Sigmoid colon (tissue), 7 donors: ENCODE results near the gene CNTNAP5. TPM values are rescaled to one million over a fixed set of nuclear protein-coding genes. Genes with fewer than 3 reads are reported as not detected.

Source experiments
- DNase-seq: peaks from one replicate; pipeline ENCODE4 v3.0.0-alpha.2; 2019
- H3K27ac ChIP-seq, 4 donors: fragments of 200-600 bp; sonication (generic); one replicate each; pipeline ENCODE4 v1.5.1; 2016 to 2019; ENCODE audit warnings: mild to moderate bottlenecking in 1 of 4
- H3K27me3 ChIP-seq, 3 donors: fragments of 200-600 bp; sonication (generic); one replicate each; pipeline ENCODE4 v1.5.1; 2019; ENCODE audit warnings: mild to moderate bottlenecking in 1 of 3
- H3K36me3 ChIP-seq, 4 donors: fragments of 200-600 bp; sonication (generic); one replicate each; pipeline ENCODE4 v1.5.1; 2016 to 2019
- H3K4me1 ChIP-seq, 4 donors: fragments of 200-600 bp; sonication (generic); one replicate each; pipeline ENCODE4 v1.5.1; 2017 to 2019
- H3K4me3 ChIP-seq, 4 donors: fragments of 200-600 bp; sonication (generic); one replicate each; pipeline ENCODE4 v1.5.1; 2017 to 2019; ENCODE audit warnings: mild to moderate bottlenecking in 2 of 4, moderate library complexity in 1 of 4
- H3K9me3 ChIP-seq, 4 donors: fragments of 200-600 bp in 3 of 4; sonication (generic) in 3 of 4; one replicate each; pipeline versions ENCODE4 v1.5.1 to v1.6.1; 2013 to 2019
- EP300 ChIP-seq, 4 donors: sonication (generic); formaldehyde crosslinking; IDR thresholded peaks; one replicate each; pipeline ENCODE4 v1.6.1; 2017; ENCODE audit warnings: antibody characterized with exemption in 4 of 4
- POLR2A ChIP-seq, 2 donors: fragments of 450-650 bp; IDR thresholded peaks; one replicate each; pipeline ENCODE4 v1.6.1; 2016; ENCODE audit warnings: antibody characterized with exemption in 2 of 2, mild to moderate bottlenecking in 2 of 2, moderate library complexity in 2 of 2
- POLR2AphosphoS5 ChIP-seq, 4 donors: sonication (generic); formaldehyde crosslinking; IDR thresholded peaks; one replicate each; pipeline ENCODE4 v1.6.1; 2017; ENCODE audit warnings: antibody characterized with exemption in 4 of 4
- WGBS, 2 donors: extraction: QIAGEN DNeasy Blood & Tissue Kit; methylation state at CpG; one replicate each; pipeline ENCODE4 v1.1.7; 2013; 5-methylcytosine and 5-hydroxymethylcytosine counted together
- intact Hi-C: fragments of 100-400 bp; cut with DNase I; formaldehyde crosslinking; loops from one replicate; pipeline ENCODE4 v1.15.1; 2023
- polyA plus RNA-seq, 3 donors: library from polyadenylated mRNA; stranded (reverse); fragments of 200-250 nt; gene quantifications; one replicate each; pipeline ENCODE4 v1.2.3, GENCODE V29; 2013
- total RNA-seq, 4 donors: library from RNA; depleted of rRNA; stranded (reverse); fragments of >200 nt; gene quantifications; one replicate each; pipeline ENCODE4 v1.1.0, GENCODE V29; 2016
- TF ChIP-seq, protein P1 (sequence below), 4 experiments: fragments of 450-650 bp in 3 of 4; fragments of 200-600 bp in 1 of 4; IDR thresholded peaks; one replicate each; pipeline ENCODE4 v1.5.1; 2016 to 2019; ENCODE audit warnings: antibody characterized with exemption in 4 of 4, mild to moderate bottlenecking in 3 of 4, moderate library complexity in 2 of 4
- donor health status: healthy with polysubstance abuse.
- donor health status: Bipolar disorder and iron deficiency.
- donor health status: healthy.

Gene CNTNAP5
- total and polyA plus RNA-seq, 7 donors = 0.74 to 4.5 (median 1.5) TPM; not detected in 2

DNA sequence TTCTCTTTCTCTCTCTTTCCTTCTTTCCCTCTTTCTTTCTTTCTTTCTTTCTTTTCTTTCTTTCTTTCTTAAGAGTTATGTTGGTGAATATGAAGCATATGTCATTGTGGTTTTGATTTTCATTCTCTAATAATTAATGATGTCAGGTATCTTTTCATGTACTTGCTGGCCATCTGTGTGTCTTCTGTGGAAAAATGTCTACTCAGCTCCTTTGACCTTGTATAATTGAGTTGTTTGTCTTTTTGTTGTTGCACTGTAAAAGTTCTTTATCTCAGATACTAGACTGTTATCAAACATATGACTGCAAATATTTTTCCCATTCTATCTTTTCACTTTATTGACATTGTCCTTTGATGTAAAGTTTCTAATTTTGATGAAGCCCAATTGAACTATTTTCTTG is 645.1 kb downstream of the CNTNAP5 start:
- intact Hi-C loops = no loop called here
- no peaks in the 10 kb centered on the region for H3K36me3 ChIP-seq
- peaks cover 0 to under 1% (median 0%) of the 10 kb centered on the region in 4 donors for H3K9me3 ChIP-seq
- no peaks in the 10 kb centered on the region for H3K4me1 ChIP-seq
- no peak overlapping the region for H3K4me3 ChIP-seq
- no peaks in the 10 kb centered on the region for H3K27me3 ChIP-seq
- TF ChIP-seq, protein P1, sequence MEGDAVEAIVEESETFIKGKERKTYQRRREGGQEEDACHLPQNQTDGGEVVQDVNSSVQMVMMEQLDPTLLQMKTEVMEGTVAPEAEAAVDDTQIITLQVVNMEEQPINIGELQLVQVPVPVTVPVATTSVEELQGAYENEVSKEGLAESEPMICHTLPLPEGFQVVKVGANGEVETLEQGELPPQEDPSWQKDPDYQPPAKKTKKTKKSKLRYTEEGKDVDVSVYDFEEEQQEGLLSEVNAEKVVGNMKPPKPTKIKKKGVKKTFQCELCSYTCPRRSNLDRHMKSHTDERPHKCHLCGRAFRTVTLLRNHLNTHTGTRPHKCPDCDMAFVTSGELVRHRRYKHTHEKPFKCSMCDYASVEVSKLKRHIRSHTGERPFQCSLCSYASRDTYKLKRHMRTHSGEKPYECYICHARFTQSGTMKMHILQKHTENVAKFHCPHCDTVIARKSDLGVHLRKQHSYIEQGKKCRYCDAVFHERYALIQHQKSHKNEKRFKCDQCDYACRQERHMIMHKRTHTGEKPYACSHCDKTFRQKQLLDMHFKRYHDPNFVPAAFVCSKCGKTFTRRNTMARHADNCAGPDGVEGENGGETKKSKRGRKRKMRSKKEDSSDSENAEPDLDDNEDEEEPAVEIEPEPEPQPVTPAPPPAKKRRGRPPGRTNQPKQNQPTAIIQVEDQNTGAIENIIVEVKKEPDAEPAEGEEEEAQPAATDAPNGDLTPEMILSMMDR (IDR thresholded peaks at IDR 0.05) = no peak
- TF ChIP-seq POLR2A (IDR thresholded peaks at IDR 0.05) (no peak), POLR2AphosphoS5 (IDR thresholded peaks at IDR 0.05) (no peak), EP300 (IDR thresholded peaks at IDR 0.05) (no peak)
- no peak for DNase-seq
- no peak overlapping the region for H3K27ac ChIP-seq

DNA sequence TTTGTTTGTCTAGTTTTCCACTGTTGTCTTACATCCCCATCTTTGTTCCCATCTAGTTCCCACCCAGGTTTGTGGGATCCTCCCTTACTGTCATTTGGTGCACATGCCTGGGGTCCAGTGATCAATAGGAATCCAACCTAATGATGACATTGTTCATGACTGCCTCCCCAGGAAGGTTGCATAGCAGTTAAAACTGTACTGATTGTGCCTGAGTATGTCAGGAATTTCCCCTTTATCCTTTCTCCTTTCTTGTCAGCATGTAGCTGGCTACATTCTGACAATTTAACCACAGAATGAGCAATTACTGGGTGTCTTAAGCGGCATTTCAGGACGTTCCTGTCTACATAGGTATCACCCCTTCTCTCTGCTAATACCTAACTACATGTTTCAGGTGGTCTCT is 653.0 kb downstream of the CNTNAP5 start:
- Histone ChIP-seq H3K27me3 (no peaks in the 10 kb centered on the region), H3K4me3 (no peak overlapping the region)
- TF ChIP-seq, protein P1 (IDR thresholded peaks at IDR 0.05) = no peak
- TF ChIP-seq POLR2AphosphoS5 (IDR thresholded peaks at IDR 0.05) (no peak), EP300 (IDR thresholded peaks at IDR 0.05) (no peak)

DNA sequence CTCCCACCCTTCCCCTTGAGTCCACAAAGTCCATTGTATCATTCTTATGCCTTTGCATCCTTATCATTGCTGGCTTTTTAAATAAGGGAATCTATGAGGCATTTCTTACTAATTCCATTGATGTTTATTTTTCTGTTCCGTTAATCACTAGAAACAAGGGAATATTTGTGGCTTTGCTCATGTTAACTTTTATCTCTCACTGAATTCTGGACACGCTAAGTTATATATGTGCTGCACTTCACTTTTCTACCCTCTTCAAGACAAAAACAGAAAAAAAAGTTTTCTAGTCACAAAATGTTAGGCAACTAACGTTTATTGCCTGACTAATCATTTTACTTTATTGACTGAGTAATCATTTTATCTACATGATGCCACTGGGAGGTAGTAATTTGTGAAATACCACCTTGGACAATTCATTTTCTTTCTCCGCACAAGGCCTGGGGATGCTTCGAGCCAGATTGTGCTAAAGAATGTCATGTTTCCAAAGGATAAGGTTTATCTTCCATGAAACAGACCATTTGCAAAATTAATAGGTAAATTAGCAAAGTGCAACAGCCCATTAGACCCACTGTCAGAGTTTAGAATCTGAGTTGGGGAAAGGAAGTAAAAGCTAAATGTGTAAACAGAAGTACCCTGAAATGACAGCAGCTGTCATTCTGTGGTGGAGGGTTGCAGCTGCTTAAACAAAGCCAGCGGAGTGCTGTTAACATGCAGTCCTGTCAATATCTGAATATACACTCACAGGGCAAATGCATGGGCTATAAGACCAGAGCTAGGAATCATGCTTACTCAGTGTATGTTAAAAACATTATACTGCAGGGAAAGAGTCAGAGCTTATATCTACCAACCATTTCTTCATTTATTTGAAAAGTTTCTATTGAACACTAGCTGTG is 658.7 kb downstream of the CNTNAP5 start:
- no peak for TF ChIP-seq POLR2AphosphoS5 (IDR thresholded peaks at IDR 0.05)
- TF ChIP-seq, protein P1 (IDR thresholded peaks at IDR 0.05) = no peak
- TF ChIP-seq POLR2A (IDR thresholded peaks at IDR 0.05) = no peak
- TF ChIP-seq EP300 (IDR thresholded peaks at IDR 0.05) = no peak
- no peaks in the 10 kb centered on the region for H3K9me3 ChIP-seq
- H3K4me3 ChIP-seq = no peak overlapping the region
- no peaks in the 10 kb centered on the region for H3K27me3 ChIP-seq
- no peak for DNase-seq
- no peaks in the 10 kb centered on the region for H3K36me3 ChIP-seq
- no peaks in the 10 kb centered on the region for H3K4me1 ChIP-seq
- intact Hi-C loops = no loop called here
- WGBS, 2 donors = 67 to 73% methylated on average over 6 of the region's 6 CpGs
- no peak overlapping the region for H3K27ac ChIP-seq

More for the DNA sequence above, 653.0 kb downstream of the CNTNAP5 start:
- Histone ChIP-seq H3K36me3 (no peaks in the 10 kb centered on the region), H3K27ac (no peak overlapping the region), H3K4me1 (no peaks in the 10 kb centered on the region), H3K9me3 (peaks cover 0 to 3% (median 0%) of the 10 kb centered on the region in 4 donors)
- DNase-seq = no peak
- intact Hi-C loops = no loop called here
- 78 to 80% methylated on average over 2 of the region's 2 CpGs for WGBS, 2 donors

DNA sequence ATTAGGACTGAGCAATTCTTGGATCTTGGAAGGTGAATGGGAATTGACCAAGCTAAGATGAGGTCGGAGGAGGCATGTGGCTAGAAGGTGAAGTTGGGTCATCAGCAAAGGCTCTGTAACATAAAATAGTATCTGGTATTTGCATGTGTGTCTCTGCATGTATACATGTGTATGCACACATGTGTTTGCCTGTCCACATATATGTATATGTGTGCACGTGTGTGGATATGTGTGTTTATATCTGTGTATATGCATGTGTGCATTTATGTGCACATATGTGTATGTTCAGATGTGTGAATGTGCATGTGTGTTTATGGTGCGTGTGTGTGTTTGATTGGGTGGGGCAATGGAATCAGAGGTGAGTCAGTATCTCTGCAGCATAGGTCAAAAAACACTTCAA is 664.3 kb downstream of the CNTNAP5 start:
- H3K27me3 ChIP-seq = no peaks in the 10 kb centered on the region
- no peaks in the 10 kb centered on the region for H3K4me1 ChIP-seq
- intact Hi-C loops = no loop called here
- no peak for DNase-seq
- TF ChIP-seq, protein P1 (IDR thresholded peaks at IDR 0.05) = no peak
- TF ChIP-seq EP300 (IDR thresholded peaks at IDR 0.05) (no peak), POLR2AphosphoS5 (IDR thresholded peaks at IDR 0.05) (no peak), POLR2A (IDR thresholded peaks at IDR 0.05) (no peak)
- WGBS, 2 donors = 90 to 94% methylated on average over 3 of the region's 3 CpGs
- peaks cover 0 to 4% (median under 1%) of the 10 kb centered on the region in 4 donors for H3K9me3 ChIP-seq
- H3K36me3 ChIP-seq = no peaks in the 10 kb centered on the region
- no peak overlapping the region for H3K4me3 ChIP-seq
- no peak overlapping the region for H3K27ac ChIP-seq
